GM18951 (cell line): ENCODE results near the gene RPL23.

ENCODE experiments used
- POLR2A ChIP-seq: IDR thresholded peaks from 4 replicates; pipeline ENCODE4 v1.6.1; 2011; ENCODE audit warnings: mild to moderate bottlenecking; ENCODE audit not compliant: insufficient read length, insufficient read depth; ENCODE audit errors: extremely low read depth
- in situ Hi-C: fragments of 300-500 bp; cut with MboI; formaldehyde crosslinking; loops from one replicate; pipeline ENCODE4 v1.12.0; 2022; ENCODE audit warnings: low sequenced_read_pairs, mixed read lengths, inconsistent platforms; ENCODE audit not compliant: unreplicated experiment

RPL23 gene

DNA sequence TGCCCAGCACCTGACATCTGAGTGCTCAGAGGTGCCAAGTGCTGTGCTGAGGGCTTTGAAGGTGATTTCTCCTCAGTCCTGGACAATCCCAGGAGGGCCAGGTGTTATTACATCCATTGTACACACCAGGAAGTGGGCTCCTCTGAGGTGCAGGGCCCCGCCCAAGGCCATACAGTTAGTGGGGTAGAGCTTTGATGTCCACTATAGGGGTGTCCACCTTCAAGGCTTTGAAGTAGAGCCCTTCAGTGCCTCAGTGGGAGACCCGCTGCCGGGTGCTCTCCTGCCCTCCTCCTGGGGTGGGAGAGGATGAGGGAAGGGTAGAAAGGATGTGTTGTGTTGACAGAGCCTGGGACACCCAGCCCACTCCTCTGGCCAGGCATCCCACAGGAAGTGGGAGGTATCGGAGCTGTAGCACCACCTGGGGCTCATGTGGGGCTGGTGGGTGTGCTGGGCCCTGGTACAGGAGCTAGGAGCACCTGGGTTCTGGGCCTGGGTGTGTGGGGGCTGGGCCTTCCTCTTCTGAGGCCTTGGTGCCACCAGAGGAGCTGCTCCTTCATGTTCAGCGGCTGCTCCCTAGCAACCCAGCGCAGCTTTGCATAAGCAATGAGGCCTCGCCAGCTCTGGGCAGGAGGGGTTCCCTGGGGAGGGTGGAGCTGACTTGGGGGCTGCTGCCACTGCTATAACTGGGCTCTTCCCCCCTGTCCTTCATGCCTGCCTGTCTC lies 23.8 kb upstream of the RPL23 start:
- no peak for TF ChIP-seq POLR2A
- in situ Hi-C loops, result no loop called here

DNA sequence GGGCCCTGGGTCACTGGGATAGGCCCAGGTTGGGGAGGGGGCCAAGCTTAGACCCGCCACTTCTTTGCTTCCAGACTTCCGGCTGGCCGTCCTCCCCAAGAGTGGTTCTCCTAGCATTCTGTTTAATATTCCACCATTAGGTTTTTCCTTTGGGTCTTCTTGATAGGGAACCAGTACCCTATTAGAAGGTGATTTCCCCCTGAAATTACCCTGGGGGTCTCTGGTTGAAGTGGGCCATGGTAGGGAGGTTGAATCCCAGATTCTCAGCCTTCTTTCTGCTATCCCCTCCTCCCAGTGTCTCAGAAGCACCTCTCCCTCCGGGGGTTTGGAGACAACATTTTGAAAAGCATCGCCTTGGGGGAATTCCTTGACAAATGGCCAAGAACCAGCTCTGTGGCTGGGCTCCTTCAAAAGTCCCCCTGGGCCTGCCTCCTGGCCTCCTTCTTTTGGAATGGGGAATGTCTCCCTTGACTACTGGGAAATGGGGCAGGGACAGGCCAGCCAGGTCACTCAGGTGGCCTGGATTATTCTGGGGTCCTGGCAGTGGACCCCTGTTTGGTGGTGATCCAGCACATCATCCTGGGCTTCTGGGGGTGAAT lies 22.1 kb upstream of the RPL23 start:
- no peak for TF ChIP-seq POLR2A
- in situ Hi-C loops, result no loop called here

DNA sequence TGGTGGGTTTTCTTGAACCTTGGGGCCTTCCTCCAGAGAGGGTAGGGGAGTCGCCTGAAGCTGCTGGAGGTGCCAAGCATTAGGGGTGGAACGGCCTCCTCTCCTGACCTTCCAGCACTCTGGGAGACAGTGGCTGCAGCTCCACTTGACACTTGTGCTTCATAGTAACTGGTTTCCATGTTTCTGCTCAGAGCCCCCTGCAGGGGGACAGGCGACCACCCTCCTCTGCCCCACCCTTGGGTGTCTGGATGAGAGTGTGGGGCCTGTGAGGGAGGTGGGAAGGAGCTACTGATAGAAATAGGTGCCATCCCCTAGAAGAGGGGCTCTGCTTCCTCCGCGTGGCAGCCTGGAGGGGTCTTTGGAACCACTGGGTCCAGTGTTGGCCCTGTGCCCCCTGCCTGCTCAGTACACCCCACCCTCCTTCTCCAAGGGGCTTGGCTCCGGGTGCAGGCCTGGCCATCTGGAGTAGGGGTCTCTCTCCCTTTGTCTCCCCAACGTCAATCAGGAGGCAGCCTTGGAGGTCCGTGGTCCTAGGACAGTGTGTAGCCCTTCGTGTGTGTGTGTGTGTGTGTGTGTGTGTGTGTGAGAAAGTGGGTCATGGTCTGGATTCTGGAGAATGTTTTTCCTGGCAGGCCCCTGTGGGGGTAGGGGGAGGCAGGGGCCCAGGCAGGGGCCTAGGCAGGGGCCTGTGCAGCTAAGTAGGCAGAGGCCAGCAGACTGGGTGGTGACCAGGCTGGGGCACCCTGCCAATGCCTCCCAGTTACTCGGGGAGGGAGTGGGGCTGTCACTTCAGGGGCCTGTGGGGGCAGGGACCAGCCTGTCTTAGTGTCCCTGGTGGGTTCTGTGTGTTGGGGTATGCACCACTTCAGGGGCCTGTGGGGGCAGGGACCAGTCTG lies 21.2 kb upstream of the RPL23 start:
- TF ChIP-seq POLR2A, result no peak
- in situ Hi-C loops, result no loop called here

DNA sequence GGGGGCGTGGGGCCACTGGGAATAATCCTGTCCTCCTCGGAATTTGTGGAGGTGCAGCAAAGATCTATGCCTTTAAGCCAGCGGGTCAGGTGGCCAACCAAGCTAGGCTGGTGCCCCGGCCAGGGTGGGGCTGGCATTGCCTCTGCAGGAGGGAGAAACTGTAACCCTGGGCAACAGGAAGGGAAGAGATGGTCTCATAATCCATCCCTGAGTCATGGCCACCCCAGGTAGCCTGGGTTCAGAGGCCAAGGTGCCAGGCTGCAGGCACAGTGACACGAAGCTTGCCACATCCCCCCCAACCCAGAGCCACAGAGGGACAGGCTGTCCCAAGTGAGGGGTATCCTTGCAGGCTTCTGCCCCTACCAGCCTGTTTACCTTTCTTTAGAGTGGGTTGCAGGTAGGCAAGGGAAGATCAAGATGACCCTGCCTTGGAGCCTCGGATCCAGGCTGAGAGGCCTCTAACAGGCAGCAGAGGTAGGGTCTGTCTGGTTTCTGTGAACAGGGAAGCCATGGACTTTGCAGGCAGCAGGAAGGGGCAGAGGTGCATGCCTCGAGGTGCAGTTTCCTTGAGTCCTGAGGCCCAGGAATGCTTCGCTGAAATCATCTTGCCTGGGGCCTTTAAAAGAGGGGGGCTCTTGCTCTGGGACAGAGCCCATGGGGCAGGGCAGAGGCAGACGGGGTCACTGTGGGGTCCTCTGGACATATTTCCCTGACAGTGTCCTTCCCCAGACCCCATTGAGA lies 20.3 kb upstream of the RPL23 start:
- in situ Hi-C loops, result no loop called here
- no peak for TF ChIP-seq POLR2A

DNA sequence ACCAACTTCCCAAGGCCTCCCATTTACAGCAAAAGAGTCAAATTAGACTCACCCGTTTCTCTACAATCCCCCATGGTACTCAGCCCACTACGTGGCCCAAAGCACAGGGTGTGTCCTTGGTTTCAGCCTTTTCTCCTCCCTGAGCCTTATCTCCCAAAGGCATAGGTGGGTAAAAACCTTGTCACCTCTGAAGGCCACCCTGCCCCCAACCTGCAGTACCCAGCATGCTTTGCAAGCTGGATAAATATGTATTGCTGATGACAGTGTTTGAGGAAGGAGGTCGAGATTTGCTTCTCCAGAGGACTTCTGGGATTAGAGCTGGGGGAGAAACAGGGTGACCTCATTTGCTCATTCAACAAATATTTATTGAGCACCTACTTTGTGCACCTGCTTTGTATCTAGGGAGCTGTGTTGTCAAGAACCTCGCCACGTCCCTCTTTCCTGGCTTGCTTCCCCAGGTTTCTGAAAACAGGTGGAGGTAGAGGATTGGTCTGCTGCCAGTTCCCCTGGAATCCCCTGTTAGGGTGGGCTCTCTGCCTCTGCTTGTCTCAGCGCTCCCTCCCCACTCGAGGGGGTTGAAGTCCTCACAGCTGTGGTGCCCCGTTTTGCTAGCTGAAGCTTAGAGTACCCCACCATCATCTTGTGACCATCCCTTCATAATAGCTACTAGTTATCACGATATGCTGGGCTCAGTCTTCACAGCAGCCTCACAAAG lies 19.3 kb upstream of the RPL23 start:
- TF ChIP-seq POLR2A, result no peak
- in situ Hi-C loops, result no loop called here

DNA sequence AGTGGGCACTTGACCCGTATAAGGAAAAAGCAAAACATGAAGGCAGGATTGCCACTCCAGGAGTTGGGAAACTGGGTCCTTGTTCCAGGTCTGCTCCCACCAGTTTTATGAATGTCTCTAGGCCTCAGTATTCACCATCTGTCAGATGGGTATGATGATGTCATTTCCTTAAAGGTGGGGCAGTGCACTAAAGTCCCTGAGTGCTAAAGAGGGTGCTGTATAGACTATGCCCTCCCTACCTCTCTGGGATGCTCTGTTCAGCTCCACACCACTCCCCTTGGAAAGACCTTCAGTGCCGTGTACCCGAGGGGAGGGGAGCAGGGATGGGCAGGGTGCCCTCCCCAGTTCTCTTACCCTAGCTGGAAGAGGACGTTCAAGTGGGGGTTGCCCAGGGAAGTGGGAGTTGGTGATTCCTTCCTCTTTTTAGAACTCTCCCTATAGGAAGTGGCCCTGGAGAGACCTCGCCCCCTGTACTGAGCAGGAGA lies 18.5 kb upstream of the RPL23 start:
- in situ Hi-C loops, result no loop called here
- no peak for TF ChIP-seq POLR2A

DNA sequence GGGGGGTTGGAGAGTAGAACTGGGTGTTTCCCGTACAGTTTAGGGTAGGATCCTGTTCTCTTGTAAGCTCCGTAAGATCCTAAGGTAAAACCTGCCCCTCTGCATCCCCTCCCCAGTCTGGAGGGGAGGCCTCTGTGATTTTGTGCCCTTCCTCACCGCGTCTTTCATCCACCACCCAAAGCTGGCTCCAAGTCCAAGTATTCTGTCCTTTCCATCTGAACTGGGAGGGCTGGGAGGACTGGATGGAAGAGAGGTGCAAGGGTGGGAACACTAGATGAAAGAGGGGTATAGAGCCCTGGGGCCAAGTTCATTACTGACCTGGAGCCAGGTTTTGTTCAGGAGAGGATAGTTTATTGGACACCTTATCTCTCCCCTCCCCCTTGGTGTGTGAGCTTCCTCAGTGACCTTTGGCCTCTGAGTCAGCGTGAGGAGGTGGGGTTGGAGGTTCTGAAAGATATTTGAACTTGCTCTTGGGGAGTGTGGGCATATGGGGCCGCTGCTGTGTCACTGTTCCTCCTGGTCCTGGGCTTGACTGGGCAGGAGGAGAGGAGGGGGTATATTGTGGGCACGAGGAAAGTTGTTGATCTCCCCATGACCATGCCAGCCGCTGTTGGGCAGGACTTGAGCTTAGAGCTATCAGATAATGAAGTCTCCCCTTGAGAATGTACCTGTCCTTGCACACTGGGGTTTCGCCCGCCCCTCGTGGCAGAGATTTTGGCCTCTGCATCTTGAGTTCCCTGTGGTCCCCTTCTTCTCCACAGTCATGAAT lies 17.9 kb upstream of the RPL23 start:
- in situ Hi-C loops, result no loop called here
- peak; percentile 43 for TF ChIP-seq POLR2A

DNA sequence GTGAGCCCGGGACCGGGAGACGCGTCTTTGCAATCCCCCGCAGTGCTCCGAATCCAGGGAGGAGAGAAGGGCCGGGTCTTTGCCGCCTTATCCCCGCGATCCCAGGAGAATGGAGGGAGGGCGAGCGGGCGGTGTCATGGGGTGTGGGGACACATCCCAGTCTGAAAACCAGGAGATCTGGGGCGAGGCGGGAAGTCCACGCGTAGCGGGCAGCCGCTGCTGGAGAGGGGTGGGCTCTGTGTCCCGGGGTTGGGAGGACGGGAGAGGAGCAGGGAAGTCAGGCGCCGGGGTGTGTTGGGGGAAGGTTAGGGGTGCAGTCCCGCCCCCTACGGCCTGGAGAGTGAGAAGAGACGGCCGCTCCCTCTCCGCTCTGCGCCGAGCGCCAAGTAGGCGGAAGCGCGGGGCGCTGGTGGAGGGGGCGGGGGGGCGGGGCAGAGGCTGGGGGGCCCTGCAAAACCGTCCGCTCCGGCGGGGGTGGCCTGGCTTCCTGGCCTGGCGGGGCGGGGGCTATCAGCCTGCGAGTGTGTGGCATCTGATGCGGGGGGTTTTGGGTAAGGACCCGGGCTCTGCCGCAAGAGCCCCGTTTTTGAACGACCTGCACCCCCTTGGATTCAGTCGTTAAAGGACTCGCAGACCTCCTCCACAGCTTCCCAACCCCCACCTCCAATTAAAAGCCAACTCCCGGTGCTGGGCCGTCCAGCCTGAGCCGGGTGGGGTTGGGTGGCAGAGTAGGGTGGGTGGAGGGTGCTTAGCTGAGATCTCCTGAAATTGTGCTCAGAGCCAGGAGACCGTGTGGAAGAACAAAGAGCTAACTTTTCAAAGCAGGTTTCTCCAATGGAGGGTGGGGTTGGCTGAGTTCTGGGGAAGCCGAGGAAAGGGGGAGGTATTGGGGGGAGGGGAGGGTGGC lies 17.0 kb upstream of the RPL23 start:
- in situ Hi-C loops, result no loop called here
- TF ChIP-seq POLR2A, result no peak

DNA sequence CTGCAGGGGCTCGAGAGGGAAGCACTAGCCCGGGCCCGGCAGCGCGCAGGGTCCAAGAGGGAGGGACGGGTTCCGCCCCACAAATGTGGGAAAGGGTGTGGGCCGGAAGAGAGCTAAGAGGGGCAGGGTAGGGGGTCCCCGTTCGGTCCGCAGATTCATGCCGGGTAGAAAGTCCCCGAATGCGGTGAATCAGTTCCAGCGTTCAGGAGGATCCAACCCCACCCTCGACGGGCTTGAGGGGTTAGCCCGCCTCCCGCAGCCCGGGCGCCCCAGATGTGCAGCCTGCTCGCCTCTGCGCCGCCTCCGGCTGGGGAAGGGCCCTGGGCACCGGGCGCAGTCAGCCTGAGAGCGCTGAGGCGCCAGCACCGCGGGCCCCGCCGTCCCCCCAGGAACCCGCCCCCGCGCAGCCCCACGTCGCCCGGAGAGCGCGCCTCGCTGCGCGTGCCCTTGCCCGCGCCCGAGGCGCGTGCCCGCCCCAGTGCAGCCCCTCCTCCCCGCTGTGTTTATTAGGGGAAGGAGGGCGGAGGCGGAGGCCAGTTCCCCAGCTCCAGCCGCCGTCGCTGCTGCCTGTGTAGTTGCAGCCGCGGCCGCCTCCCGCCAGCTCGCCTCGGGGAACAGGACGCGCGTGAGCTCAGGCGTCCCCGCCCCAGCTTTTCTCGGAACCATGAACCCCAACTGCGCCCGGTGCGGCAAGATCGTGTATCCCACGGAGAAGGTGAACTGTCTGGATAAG lies 16.2 kb upstream of the RPL23 start, which contains the start of gene LASP1:
Gene LASP1, plus strand, starts transcription at position 533 of the 733 bp plus-strand sequence. Its CDS starts 132 bp downstream, at position 665.
- peak; percentile 97 for TF ChIP-seq POLR2A
- in situ Hi-C loops, result no loop called here
